SK-N-MC (cell line): Measurements from ENCODE around the gene MAP3K20.

Experiments
- EZH2 ChIP-seq: fragments of 200-600 bp; sonication (generic); IDR thresholded peaks from one replicate; pipeline ENCODE4 v1.6.1; 2017; ENCODE audit warnings: antibody characterized with exemption
- FOXP2 ChIP-seq: optimal IDR thresholded peaks from 2 replicates; pipeline ENCODE3; 2011; ENCODE audit warnings: mild to moderate bottlenecking, moderate library complexity; ENCODE audit not compliant: insufficient read depth; ENCODE audit errors: extremely low read length, control extremely low read depth
- POLR2AphosphoS5 ChIP-seq: IDR thresholded peaks from 2 replicates; pipeline ENCODE4 v1.6.1; 2012; ENCODE audit warnings: mild to moderate bottlenecking, low read depth, low read length, borderline replicate concordance

- TF ChIP-seq EZH2 (no peak), POLR2AphosphoS5 (no peak), FOXP2 (no peak)
These were observed 42.0 kb downstream of the MAP3K20 start for GRCh38 chr2:173117678-173118077.
